ENCODE results near the gene DAND5.
"Not testable (repeated sequence)": the region's sequence is repeated elsewhere in the genome, so short reads cannot be mapped to it uniquely, and the experiment has no call there.

DAND5 gene

GRCh38 chr19:12946731-12947496 lies 22.5 kb upstream of the DAND5 start:
- H3K36me3 ChIP-seq (ENCODE audit: insufficient read depth, insufficient read length, low read length), result peaks cover 77% of the 10 kb centered on the region
- H3K4me3 ChIP-seq (ENCODE audit: insufficient read length, low read depth), result peak overlapping the region; percentile 81
- DNase-seq (ENCODE audit: low read depth, low spot score), result no peak
- H3K9me3 ChIP-seq (ENCODE audit: insufficient read depth, low read length), result no peaks in the 10 kb centered on the region
- peaks cover 14% of the 10 kb centered on the region for H3K4me1 ChIP-seq (ENCODE audit: insufficient read depth, insufficient read length)
- no peaks in the 10 kb centered on the region for H3K27me3 ChIP-seq (ENCODE audit: insufficient read depth, insufficient read length)
- H3K9ac ChIP-seq (ENCODE audit: insufficient read length, low read depth), result peak overlapping the region; percentile 92
- TF ChIP-seq SUZ12 (IDR thresholded peaks at IDR 0.05; ENCODE audit: extremely low read depth, insufficient read depth, insufficient read length), result no peak
- no peak for TF ChIP-seq ZNF274 (IDR thresholded peaks at IDR 0.05; ENCODE audit: low read depth, low read length)
- no peak for TF ChIP-seq YY1 (IDR thresholded peaks at IDR 0.05; ENCODE audit: insufficient read depth, insufficient read length)

- Histone ChIP-seq H3K27me3 (ENCODE audit: insufficient read depth, insufficient read length) (no peaks in the 10 kb centered on the region), H3K9me3 (ENCODE audit: insufficient read depth, low read length) (no peaks in the 10 kb centered on the region), H3K4me1 (ENCODE audit: insufficient read depth, insufficient read length) (peaks cover 14% of the 10 kb centered on the region), H3K9ac (ENCODE audit: insufficient read length, low read depth) (peak overlapping the region; percentile 70), H3K4me3 (ENCODE audit: insufficient read length, low read depth) (no peak overlapping the region), H3K36me3 (ENCODE audit: insufficient read depth, insufficient read length, low read length) (peaks cover 79% of the 10 kb centered on the region)
- DNase-seq (ENCODE audit: low read depth, low spot score), result no peak
- TF ChIP-seq SUZ12 (IDR thresholded peaks at IDR 0.05; ENCODE audit: extremely low read depth, insufficient read depth, insufficient read length) (no peak), YY1 (IDR thresholded peaks at IDR 0.05; ENCODE audit: insufficient read depth, insufficient read length) (no peak), ZNF274 (IDR thresholded peaks at IDR 0.05; ENCODE audit: low read depth, low read length) (no peak)
These were observed 21.4 kb upstream of the DAND5 start for GRCh38 chr19:12947702-12948611.

- Histone ChIP-seq H3K9ac (ENCODE audit: insufficient read length, low read depth) (peak overlapping the region; percentile 52), H3K4me1 (ENCODE audit: insufficient read depth, insufficient read length) (peaks cover 14% of the 10 kb centered on the region), H3K9me3 (ENCODE audit: insufficient read depth, low read length) (no peaks in the 10 kb centered on the region), H3K4me3 (ENCODE audit: insufficient read length, low read depth) (no peak overlapping the region), H3K27me3 (ENCODE audit: insufficient read depth, insufficient read length) (no peaks in the 10 kb centered on the region), H3K36me3 (ENCODE audit: insufficient read depth, insufficient read length, low read length) (peaks cover 79% of the 10 kb centered on the region)
- no peak for DNase-seq (ENCODE audit: low read depth, low spot score)
- no peak for TF ChIP-seq ZNF274 (IDR thresholded peaks at IDR 0.05; ENCODE audit: low read depth, low read length)
- no peak for TF ChIP-seq SUZ12 (IDR thresholded peaks at IDR 0.05; ENCODE audit: extremely low read depth, insufficient read depth, insufficient read length)
- no peak for TF ChIP-seq YY1 (IDR thresholded peaks at IDR 0.05; ENCODE audit: insufficient read depth, insufficient read length)
These were observed 20.6 kb upstream of the DAND5 start for GRCh38 chr19:12948612-12949362.

- Histone ChIP-seq H3K9me3 (ENCODE audit: insufficient read depth, low read length) (no peaks in the 10 kb centered on the region), H3K4me3 (ENCODE audit: insufficient read length, low read depth) (no peak overlapping the region), H3K4me1 (ENCODE audit: insufficient read depth, insufficient read length) (peaks cover 17% of the 10 kb centered on the region), H3K36me3 (ENCODE audit: insufficient read depth, insufficient read length, low read length) (peaks cover 80% of the 10 kb centered on the region), H3K27me3 (ENCODE audit: insufficient read depth, insufficient read length) (no peaks in the 10 kb centered on the region), H3K9ac (ENCODE audit: insufficient read length, low read depth) (peak overlapping the region; percentile 52)
- TF ChIP-seq ZNF274 (IDR thresholded peaks at IDR 0.05; ENCODE audit: low read depth, low read length), result no peak
- no peak for DNase-seq (ENCODE audit: low read depth, low spot score)
These were observed 19.8 kb upstream of the DAND5 start for GRCh38 chr19:12949363-12950283.

GRCh38 chr19:12952050-12952449 lies 17.3 kb upstream of the DAND5 start:
- not testable (repeated sequence) for H3K9me3 ChIP-seq (ENCODE audit: insufficient read depth, low read length); H3K27me3 ChIP-seq (ENCODE audit: insufficient read depth, insufficient read length); H3K9ac ChIP-seq (ENCODE audit: insufficient read length, low read depth); H3K4me3 ChIP-seq (ENCODE audit: insufficient read length, low read depth); DNase-seq (ENCODE audit: low read depth, low spot score)
- Histone ChIP-seq H3K36me3 (ENCODE audit: insufficient read depth, insufficient read length, low read length) (peaks cover 85% of the 10 kb centered on the region), H3K4me1 (ENCODE audit: insufficient read depth, insufficient read length) (peaks cover 17% of the 10 kb centered on the region)

GRCh38 chr19:12952488-12953137 lies 16.8 kb upstream of the DAND5 start:
- H3K27me3 ChIP-seq (ENCODE audit: insufficient read depth, insufficient read length), result no peaks in the 10 kb centered on the region
- no peak overlapping the region for H3K4me3 ChIP-seq (ENCODE audit: insufficient read length, low read depth)
- H3K9ac ChIP-seq (ENCODE audit: insufficient read length, low read depth), result no peak overlapping the region
- peaks cover 80% of the 10 kb centered on the region for H3K36me3 ChIP-seq (ENCODE audit: insufficient read depth, insufficient read length, low read length)
- H3K4me1 ChIP-seq (ENCODE audit: insufficient read depth, insufficient read length), result peaks cover 15% of the 10 kb centered on the region
- DNase-seq (ENCODE audit: low read depth, low spot score), result no peak
- H3K9me3 ChIP-seq (ENCODE audit: insufficient read depth, low read length), result no peaks in the 10 kb centered on the region
- TF ChIP-seq ZNF274 (IDR thresholded peaks at IDR 0.05; ENCODE audit: low read depth, low read length), result no peak
- no peak for TF ChIP-seq SUZ12 (IDR thresholded peaks at IDR 0.05; ENCODE audit: extremely low read depth, insufficient read depth, insufficient read length)
- no peak for TF ChIP-seq YY1 (IDR thresholded peaks at IDR 0.05; ENCODE audit: insufficient read depth, insufficient read length)

All from NT2/D1 (cell line).